Subcutaneous abdominal adipose tissue (tissue), 5 donors: ENCODE results near the gene SPACDR.
"Not testable (repeated sequence)": the region's sequence is repeated elsewhere in the genome, so short reads cannot be mapped to it uniquely, and the experiment has no call there.

ENCODE experiments used
- H3K27ac ChIP-seq: one replicate; pipeline ENCODE4 v1.7.0; 2013; ENCODE audit warnings: low read depth, mild to moderate bottlenecking, inconsistent platforms, low read length, moderate library complexity
- H3K27me3 ChIP-seq, 5 donors: one replicate each; pipeline ENCODE4 v1.7.0; 2013; ENCODE audit warnings: low read length in 5 of 5, inconsistent platforms in 1 of 5; ENCODE audit not compliant: control insufficient read depth in 5 of 5, insufficient read depth in 4 of 5
- H3K36me3 ChIP-seq, 5 donors: one replicate each; pipeline ENCODE4 v1.7.0; 2013; ENCODE audit warnings: low read length in 5 of 5; ENCODE audit not compliant: control insufficient read depth in 5 of 5, insufficient read depth in 5 of 5
- H3K4me1 ChIP-seq, 5 donors: one replicate each; pipeline ENCODE4 v1.7.0; 2013; ENCODE audit warnings: low read length in 5 of 5, mild to moderate bottlenecking in 3 of 5, moderate library complexity in 1 of 5; ENCODE audit not compliant: control insufficient read depth in 5 of 5, insufficient read depth in 5 of 5
- H3K4me3 ChIP-seq, 5 donors: one replicate each; pipeline ENCODE4 v1.7.0; 2013; ENCODE audit warnings: low read length in 5 of 5, low read depth in 1 of 5
- H3K9ac ChIP-seq, 5 donors: one replicate each; pipeline ENCODE4 v1.7.0; 2013; ENCODE audit warnings: low read length in 5 of 5, mild to moderate bottlenecking in 4 of 5, moderate library complexity in 3 of 5
- H3K9me3 ChIP-seq, 5 donors: one replicate each; pipeline ENCODE4 v1.7.0; 2013; ENCODE audit warnings: low read length in 5 of 5; ENCODE audit not compliant: control insufficient read depth in 5 of 5
- donor health status: healthy.
- donor health status: healthy.
- donor health status: healthy.
- donor health status: healthy.
- donor health status: healthy.

SPACDR gene

DNA sequence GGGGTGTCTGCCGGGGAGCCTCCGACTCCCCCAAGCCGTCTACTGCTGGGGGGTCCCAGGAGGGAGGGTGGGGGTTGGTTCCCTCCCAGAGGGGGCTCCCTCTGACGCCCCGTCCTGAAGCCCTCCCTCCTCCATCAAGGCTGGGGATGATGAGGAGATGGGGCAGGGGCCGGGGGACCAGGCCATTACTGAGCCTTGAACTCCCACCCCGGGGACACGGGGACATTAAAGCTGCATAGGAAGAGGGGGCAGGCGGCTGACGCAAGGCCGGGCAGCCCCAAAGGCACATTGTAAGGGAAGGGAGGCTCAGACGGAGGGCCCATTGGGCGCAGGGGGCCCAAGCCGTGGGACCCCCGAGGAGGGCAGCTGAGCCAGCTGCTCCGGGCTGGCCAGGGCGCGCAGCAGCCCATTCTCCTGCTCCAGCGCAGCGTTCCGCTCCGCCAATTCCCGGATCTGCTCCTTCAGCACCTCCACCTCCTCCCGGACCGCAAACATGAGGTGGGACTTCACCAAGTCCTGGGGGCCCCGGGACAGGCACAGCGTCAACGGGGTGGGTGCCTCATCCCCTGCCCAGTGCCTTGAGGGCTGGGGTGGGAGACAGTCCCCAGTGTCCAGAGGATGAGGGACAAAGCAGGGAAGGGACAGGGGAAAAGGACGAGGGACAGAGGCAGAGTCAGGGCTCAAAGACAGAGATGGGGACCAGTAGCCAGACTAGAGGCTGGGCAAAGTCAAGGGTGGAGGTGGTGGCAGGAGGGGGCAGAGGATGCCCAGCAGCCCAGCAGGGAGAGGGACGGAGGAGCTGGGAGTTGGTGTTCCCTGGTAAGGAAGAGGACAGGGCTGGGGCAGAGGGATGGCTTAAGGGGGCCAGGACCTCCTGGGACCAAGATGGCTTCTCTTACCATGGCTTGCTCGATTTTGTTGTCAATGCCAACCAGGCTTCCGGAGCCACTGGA is 2.9 kb upstream of the SPACDR start:
- H3K27me3 ChIP-seq: no peaks in the 10 kb centered on the region
- no peaks in the 10 kb centered on the region for H3K9me3 ChIP-seq
- no peak overlapping the region for H3K27ac ChIP-seq
- no peak overlapping the region for H3K9ac ChIP-seq
- peaks cover 0 to 20% (median 19%) of the 10 kb centered on the region in 5 donors for H3K4me1 ChIP-seq
- no peak overlapping the region for H3K4me3 ChIP-seq
- H3K36me3 ChIP-seq: peaks cover 0 to 35% (median 13%) of the 10 kb centered on the region in 5 donors

DNA sequence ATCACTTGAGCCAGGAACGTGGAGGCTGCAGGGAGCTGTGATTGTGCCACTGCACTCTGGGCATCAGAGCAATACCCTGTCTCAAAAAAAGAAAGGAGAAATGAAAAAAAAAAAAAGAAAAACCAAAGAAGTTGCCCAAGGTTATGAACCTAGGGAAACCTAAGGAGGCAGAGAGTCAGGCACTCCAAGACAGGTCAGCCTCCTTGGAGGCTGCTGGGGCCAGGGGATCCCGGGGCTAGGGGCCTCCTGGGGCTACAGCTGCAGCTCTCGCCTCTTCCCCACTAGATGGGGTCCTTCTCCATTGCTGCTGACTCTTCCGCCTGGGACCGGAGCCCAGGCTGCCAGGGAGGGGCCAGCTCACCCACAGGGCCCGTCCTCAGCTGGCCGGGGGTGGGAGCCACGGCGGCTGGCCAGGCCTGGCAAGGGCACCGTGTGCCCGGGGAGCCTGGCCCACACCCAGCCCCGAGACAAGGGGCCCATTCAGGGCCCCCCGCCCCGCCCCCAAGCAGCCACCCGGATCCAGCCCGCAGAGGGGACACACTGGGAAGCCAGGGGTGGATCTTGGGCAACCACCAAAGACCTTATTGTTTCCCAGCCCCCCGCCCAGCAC is 1.7 kb upstream of the SPACDR start:
- Histone ChIP-seq H3K4me3 (no peak overlapping the region), H3K27ac (no peak overlapping the region), H3K9ac (no peak overlapping the region), H3K4me1 (peaks cover 0 to 20% (median 19%) of the 10 kb centered on the region in 5 donors), H3K27me3 (no peaks in the 10 kb centered on the region), H3K36me3 (peaks cover 0 to 32% (median 12%) of the 10 kb centered on the region in 5 donors), H3K9me3 (no peaks in the 10 kb centered on the region)

DNA sequence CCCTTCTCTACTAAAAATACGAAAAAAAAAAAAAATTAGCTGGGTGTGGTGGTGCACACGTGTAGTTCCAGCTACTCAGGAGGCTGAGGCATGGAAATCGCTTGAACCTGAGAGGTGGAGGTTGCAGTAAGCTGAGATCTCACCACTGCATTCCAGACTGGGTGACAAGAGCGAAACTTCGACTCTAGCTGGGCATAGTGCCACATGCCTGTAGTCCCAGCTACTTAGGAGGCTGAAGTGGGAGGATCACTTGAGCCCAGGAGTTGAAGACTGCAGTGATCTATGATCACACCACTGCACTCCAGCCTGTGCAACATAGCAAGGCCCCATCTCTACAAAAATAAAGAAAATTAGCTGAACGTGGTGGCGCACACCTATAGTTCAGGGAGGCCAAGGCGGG is 1.2 kb upstream of the SPACDR start:
- H3K4me1 ChIP-seq: peaks cover 0 to 20% (median 19%) of the 10 kb centered on the region in 5 donors
- H3K9me3 ChIP-seq: no peaks in the 10 kb centered on the region
- H3K27me3 ChIP-seq: no peaks in the 10 kb centered on the region
- no peak overlapping the region for H3K27ac ChIP-seq
- H3K4me3 ChIP-seq: no peak overlapping the region
- peaks cover 0 to 30% (median 9%) of the 10 kb centered on the region in 5 donors for H3K36me3 ChIP-seq
- H3K9ac ChIP-seq: no peak overlapping the region

DNA sequence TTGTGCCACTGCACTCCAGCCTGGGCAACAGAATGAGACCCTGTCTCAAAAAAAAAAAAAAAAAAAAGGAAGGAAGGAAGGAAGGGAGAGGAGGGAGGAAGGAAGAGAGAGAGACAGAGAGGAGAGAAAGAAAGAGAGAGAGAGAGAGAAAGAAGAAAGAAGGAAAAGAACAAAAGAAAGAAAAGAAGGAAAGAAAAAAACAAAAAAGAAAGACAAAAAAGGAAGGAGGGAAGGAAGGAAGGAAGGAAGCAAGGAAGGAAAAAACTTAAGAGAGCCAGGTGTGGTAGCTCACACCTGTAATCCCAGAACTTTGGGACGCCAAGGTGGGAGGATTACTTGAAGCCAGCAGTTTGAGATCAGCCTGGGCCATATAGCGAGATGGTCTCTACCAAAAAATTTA is 731 bp upstream of the SPACDR start:
- Histone ChIP-seq H3K36me3 (peaks cover 0 to 27% (median 9%) of the 10 kb centered on the region in 5 donors), H3K27ac (no peak overlapping the region), H3K9me3 (no peaks in the 10 kb centered on the region), H3K4me1 (peaks cover 0 to 20% (median 19%) of the 10 kb centered on the region in 5 donors), H3K27me3 (no peaks in the 10 kb centered on the region), H3K9ac (no peak overlapping the region), H3K4me3 (no peak overlapping the region)

GRCh38 chr7:100457033-100457432 is 7.0 kb downstream of the SPACDR start:
- Histone ChIP-seq H3K27ac (no peak overlapping the region), H3K4me1 (peaks cover 0 to 6% (median 0%) of the 10 kb centered on the region in 5 donors), H3K36me3 (peaks cover 0 to 15% (median 0%) of the 10 kb centered on the region in 5 donors), H3K4me3 (no peak overlapping the region), H3K9me3 (no peaks in the 10 kb centered on the region), H3K27me3 (no peaks in the 10 kb centered on the region), H3K9ac (no peak overlapping the region)

- no peaks in the 10 kb centered on the region for H3K27me3 ChIP-seq
- no peak overlapping the region for H3K9ac ChIP-seq
- no peak overlapping the region for H3K27ac ChIP-seq
- peaks cover 0 to 15% (median 0%) of the 10 kb centered on the region in 5 donors for H3K36me3 ChIP-seq
- H3K4me1 ChIP-seq: peaks cover 0 to 6% (median 0%) of the 10 kb centered on the region in 5 donors
- no peak overlapping the region for H3K4me3 ChIP-seq
- H3K9me3 ChIP-seq: no peaks in the 10 kb centered on the region
Measured at GRCh38 chr7:100456562-100456961, 7.5 kb downstream of the SPACDR start.

DNA sequence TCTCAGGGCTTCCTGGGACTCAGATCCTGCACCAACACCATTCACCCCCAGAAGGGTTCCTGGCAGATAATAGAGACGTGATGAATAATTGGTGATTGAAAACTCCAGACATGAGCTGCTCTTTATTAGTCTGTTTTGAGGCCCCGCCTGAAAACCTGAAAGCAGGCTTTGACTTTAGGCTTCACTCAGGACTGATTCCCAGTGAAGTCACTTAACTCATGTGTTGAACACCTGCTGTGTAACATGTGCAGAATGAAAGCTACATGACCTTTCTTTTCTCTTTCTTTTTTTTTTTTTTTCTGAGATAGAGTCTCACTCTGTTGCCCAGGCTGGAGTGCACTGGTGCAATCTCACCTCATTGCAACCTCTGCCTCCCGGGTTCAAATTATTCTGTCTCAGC is 8.9 kb downstream of the SPACDR start:
- H3K36me3 ChIP-seq: peaks cover 0 to 10% (median 0%) of the 10 kb centered on the region in 5 donors
- peaks cover 0 to 13% (median 7%) of the 10 kb centered on the region in 5 donors for H3K4me1 ChIP-seq
- no peaks in the 10 kb centered on the region for H3K9me3 ChIP-seq
- H3K9ac ChIP-seq: no peak overlapping the region
- no peaks in the 10 kb centered on the region for H3K27me3 ChIP-seq
- H3K4me3 ChIP-seq: no peak overlapping the region
- no peak overlapping the region for H3K27ac ChIP-seq

GRCh38 chr7:100453854-100454253 is 10.2 kb downstream of the SPACDR start:
- not testable (repeated sequence) for H3K4me3 ChIP-seq, H3K36me3 ChIP-seq, H3K9ac ChIP-seq, H3K27ac ChIP-seq, H3K9me3 ChIP-seq, H3K27me3 ChIP-seq
- peaks cover 0 to 18% (median 10%) of the 10 kb centered on the region in 5 donors for H3K4me1 ChIP-seq

DNA sequence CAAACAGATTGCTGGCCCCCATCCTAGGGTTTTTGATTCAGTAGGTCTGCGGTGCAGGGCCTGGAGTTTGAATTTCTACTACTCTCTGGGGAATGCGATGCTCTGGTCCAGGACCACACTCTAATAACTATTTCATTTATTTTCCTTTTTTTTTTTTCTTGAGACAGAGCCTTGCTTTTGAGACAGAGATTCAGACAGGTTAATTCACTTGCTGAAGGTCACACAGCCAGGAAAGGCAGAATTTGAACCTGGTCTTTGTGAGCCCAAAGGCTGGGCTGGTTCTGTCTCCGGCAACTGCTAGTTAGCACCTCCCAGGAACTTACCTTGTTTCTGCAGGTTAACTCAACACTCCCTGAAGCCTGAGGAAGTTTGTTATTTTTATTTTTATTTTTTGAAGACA is 11.5 kb downstream of the SPACDR start:
- peaks cover 0 to 18% (median 10%) of the 10 kb centered on the region in 5 donors for H3K4me1 ChIP-seq
- H3K27me3 ChIP-seq: no peaks in the 10 kb centered on the region
- no peak overlapping the region for H3K4me3 ChIP-seq
- no peak overlapping the region for H3K9ac ChIP-seq
- peaks cover 0 to 6% (median 0%) of the 10 kb centered on the region in 5 donors for H3K36me3 ChIP-seq
- no peak overlapping the region for H3K27ac ChIP-seq
- no peaks in the 10 kb centered on the region for H3K9me3 ChIP-seq

DNA sequence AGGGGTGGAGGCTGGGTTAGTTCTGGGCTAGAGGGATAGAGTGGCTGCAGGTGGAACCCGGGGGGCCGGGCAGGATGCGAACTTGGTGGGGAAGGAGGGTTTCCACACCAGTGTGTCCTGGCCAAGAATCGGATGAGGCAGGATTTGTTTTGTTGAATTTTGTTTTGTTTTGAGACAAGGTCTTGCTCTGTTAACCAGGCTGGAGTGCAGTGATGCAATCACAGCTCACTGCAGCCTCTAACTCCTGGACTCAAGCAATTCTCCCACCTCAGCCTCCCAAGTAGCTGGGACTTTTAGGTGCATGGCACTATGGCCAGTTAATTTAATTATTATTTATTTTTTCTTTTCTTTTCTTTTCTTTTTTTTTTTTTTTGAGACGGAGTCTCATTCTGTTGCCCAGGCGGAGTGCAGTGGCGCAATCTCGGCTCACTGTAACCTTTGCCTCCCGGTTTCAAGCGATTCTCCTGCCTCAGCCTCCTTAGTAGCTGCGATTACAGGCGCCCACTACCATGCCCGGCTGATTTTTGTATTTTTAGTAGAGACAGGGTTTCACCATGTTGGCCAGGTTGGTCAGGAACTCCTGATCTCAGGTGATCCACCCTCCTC is 14.8 kb downstream of the SPACDR start:
- Histone ChIP-seq H3K4me3 (no peak overlapping the region), H3K4me1 (peaks cover 0 to 29% (median 22%) of the 10 kb centered on the region in 5 donors), H3K36me3 (no peaks in the 10 kb centered on the region), H3K9ac (peak overlapping the region in 1 of 5 donors; percentile 41), H3K27ac (no peak overlapping the region), H3K9me3 (no peaks in the 10 kb centered on the region), H3K27me3 (no peaks in the 10 kb centered on the region)
